A549 (cell line): ENCODE results near the gene MAPK11. TPM values are rescaled to one million over a fixed set of nuclear protein-coding genes. Genes with fewer than 3 reads are reported as not detected.

Experiments
- ATAC-seq, 2 experiments: fragments of 200-7000 bp in 1 of 2; fragments of >200 bp in 1 of 2; cut with Nextera tagmentation in 1 of 2; cut with Tn5 transposase in 1 of 2; 3 replicates each; pipeline versions ENCODE4 v1.8.0 to v1.9.1; 2018 to 2020; ENCODE audit warnings: mild to moderate bottlenecking in 1 of 2, moderate library complexity in 1 of 2
- CTCF ChIA-PET: fragments of 300-600 bp; sonication (Branson Sonifier 250); formaldehyde crosslinking; extraction: SDS; loops from one replicate; lab custom pipeline; 2021; ENCODE audit warnings: antibody characterized with exemption, inconsistent platforms; lab: Yijun Ruan, JAX
- POLR2A ChIA-PET: fragments of 350-600 bp; formaldehyde crosslinking; extraction: SDS; loops from one replicate; lab custom pipeline; 2021; ENCODE audit warnings: antibody characterized with exemption, inconsistent platforms; lab: Yijun Ruan, JAX
- DNase-seq, 2 experiments: peaks; one replicate each; pipeline versions ENCODE4 v3.0.0 to v3.0.0-alpha.2; 2011 to 2016; ENCODE audit warnings: low read depth in 1 of 2, low spot score in 1 of 2
- FAIRE-seq: peaks from 2 replicates; lab custom pipeline; 2011; peaks lifted over from hg19 to GRCh38; lab: Jason Lieb, UNC
- H3K27ac ChIP-seq, 2 experiments: fragments of >200 bp; sonication (Bioruptor Twin); formaldehyde crosslinking; 3 replicates each; pipeline ENCODE4 v1.5.1; 2016 to 2017
- H3K4me1 ChIP-seq: fragments of >200 bp; sonication (Bioruptor Twin); formaldehyde crosslinking; 3 replicates; pipeline ENCODE4 v1.6.1; 2016
- H3K4me2 ChIP-seq: fragments of >200 bp; sonication (Bioruptor Twin); formaldehyde crosslinking; 3 replicates; pipeline ENCODE4 v1.6.1; 2016
- H3K4me3 ChIP-seq: fragments of >200 bp; sonication (Bioruptor Twin); formaldehyde crosslinking; 3 replicates; pipeline ENCODE4 v1.5.1; 2016
- H3K9me3 ChIP-seq: fragments of >200 bp; sonication (Bioruptor Twin); formaldehyde crosslinking; 3 replicates; pipeline ENCODE4 v1.6.1; 2016
- BCL3 ChIP-seq: fragments of >200 bp; sonication (Bioruptor Twin); formaldehyde crosslinking; IDR thresholded peaks from 3 replicates; pipeline ENCODE4 v1.6.1; 2016
- CBX2 ChIP-seq: fragments of 200-600 bp; sonication (generic); IDR thresholded peaks from 2 replicates; pipeline ENCODE4 v1.6.1; 2016; ENCODE audit warnings: low read depth, mild to moderate bottlenecking, borderline replicate concordance
- CTCF ChIP-seq: fragments of >200 bp; sonication (Bioruptor Twin); formaldehyde crosslinking; IDR thresholded peaks from 3 replicates; pipeline ENCODE4 v1.5.1; 2016
- EHMT2 ChIP-seq: fragments of 200-600 bp; sonication (generic); IDR thresholded peaks from 2 replicates; pipeline ENCODE4 v1.6.1; 2016; ENCODE audit warnings: antibody characterized with exemption, low read depth, mild to moderate bottlenecking, moderate library complexity
- ELK1 ChIP-seq: fragments of 150-350 bp; IDR thresholded peaks from 2 replicates; pipeline ENCODE4 v1.6.1; 2014; ENCODE audit warnings: low read depth, mild to moderate bottlenecking, low read length
- ESRRA ChIP-seq: fragments of 150-350 bp; IDR thresholded peaks from 2 replicates; pipeline ENCODE4 v1.6.1; 2014; ENCODE audit warnings: mild to moderate bottlenecking, low read length, borderline replicate concordance
- HEYL ChIP-seq: fragments of 250-450 bp; sonication (Bioruptor Pico); IDR thresholded peaks from 2 replicates; pipeline ENCODE4 v1.8.0; 2021; ENCODE audit warnings: mild to moderate bottlenecking, moderate library complexity
- HOXB13 ChIP-seq: fragments of 250-450 bp; sonication (Bioruptor Pico); IDR thresholded peaks from 2 replicates; pipeline ENCODE4 v1.5.0; 2020; ENCODE audit warnings: low read depth, mild to moderate bottlenecking, moderate library complexity
- KDM1A ChIP-seq: fragments of 200-600 bp; sonication (generic); IDR thresholded peaks from 2 replicates; pipeline ENCODE4 v1.6.1; 2016; ENCODE audit warnings: low read depth, mild to moderate bottlenecking
- NFE2L2 ChIP-seq: fragments of 150-350 bp; conservative IDR thresholded peaks from 2 replicates; pipeline ENCODE4 v1.6.1; 2014; ENCODE audit warnings: low read length
- PBX3 ChIP-seq: IDR thresholded peaks from 2 replicates; pipeline ENCODE4 v1.6.1; 2012
- POLR2A ChIP-seq: IDR thresholded peaks from 2 replicates; pipeline ENCODE4 v1.6.1; 2012; ENCODE audit warnings: mild to moderate bottlenecking, low read length
- POLR2AphosphoS2 ChIP-seq: conservative IDR thresholded peaks from 2 replicates; pipeline ENCODE4 v1.6.1; 2012; ENCODE audit warnings: low read length, improper control_type of control experiment, inconsistent platforms
- RAD21 ChIP-seq, 2 experiments: fragments of >200 bp in 1 of 2; sonication (Bioruptor Twin) in 1 of 2; formaldehyde crosslinking in 1 of 2; IDR thresholded peaks in 1 of 2; conservative IDR thresholded peaks in 1 of 2; 2 replicates in 1 of 2; 3 replicates in 1 of 2; pipeline ENCODE4 v1.6.1; 2012 to 2018; ENCODE audit warnings: inconsistent platforms in 1 of 2
- SMC3 ChIP-seq: fragments of >200 bp; sonication (Bioruptor Twin); formaldehyde crosslinking; IDR thresholded peaks from 3 replicates; pipeline ENCODE4 v1.6.1; 2018; ENCODE audit warnings: inconsistent platforms
- TFCP2L1 ChIP-seq: fragments of 250-450 bp; sonication (Bioruptor Pico); IDR thresholded peaks from 2 replicates; pipeline ENCODE4 v1.5.0; 2021; ENCODE audit warnings: mild to moderate bottlenecking
- WGBS: methylation state at CpG from one replicate; pipeline ENCODE4 v1.1.6; 2017; ENCODE audit errors: missing lambda C conversion rate; 5-methylcytosine and 5-hydroxymethylcytosine counted together
- polyA plus RNA-seq, 4 experiments: library from polyadenylated mRNA; depleted of rRNA in 3 of 4; stranded (reverse); fragments of >200 nt; fragmentation: RNase III in 1 of 4; extraction: RNeasy Plus Mini Kit Qiagen cat#74134 plus additional on column Dnase treatment in 1 of 4; gene quantifications; 2 replicates in 3 of 4; 3 replicates in 1 of 4; pipeline ENCODE4 v1.2.3, GENCODE V29; 2011 to 2017
- TF ChIP-seq, protein P1 (sequence below): IDR thresholded peaks from 2 replicates; pipeline ENCODE4 v1.6.1; 2012; ENCODE audit warnings: low read depth, borderline replicate concordance
- TF ChIP-seq, protein P2 (sequence below): fragments of 250-450 bp; sonication (Bioruptor Pico); IDR thresholded peaks from 2 replicates; pipeline ENCODE4 v1.5.0; 2020; ENCODE audit warnings: low read depth, mild to moderate bottlenecking, moderate library complexity

Gene MAPK11
- polyA plus RNA-seq, 2 of the 4 experiments (the other 2 are of a cell fraction), result 1.6 to 5.5 TPM

- H3K9me3 ChIP-seq, result no peaks in the 10 kb centered on the region
- H3K4me2 ChIP-seq, result no peak overlapping the region
- POLR2A ChIA-PET, result no interaction called here
- no peak overlapping the region for H3K4me3 ChIP-seq
- DNase-seq (no peak), FAIRE-seq (no peak), ATAC-seq (no peak)
- TF ChIP-seq HOXB13 (CRISPR knock-in tag), result no peak
- TF ChIP-seq RAD21 (conservative IDR thresholded peaks at IDR 0.05 in 1 of 2, IDR thresholded peaks at IDR 0.05 in 1 of 2), result no peak
- no peak for TF ChIP-seq SMC3
- no peak for TF ChIP-seq EHMT2
- TF ChIP-seq, protein P1, sequence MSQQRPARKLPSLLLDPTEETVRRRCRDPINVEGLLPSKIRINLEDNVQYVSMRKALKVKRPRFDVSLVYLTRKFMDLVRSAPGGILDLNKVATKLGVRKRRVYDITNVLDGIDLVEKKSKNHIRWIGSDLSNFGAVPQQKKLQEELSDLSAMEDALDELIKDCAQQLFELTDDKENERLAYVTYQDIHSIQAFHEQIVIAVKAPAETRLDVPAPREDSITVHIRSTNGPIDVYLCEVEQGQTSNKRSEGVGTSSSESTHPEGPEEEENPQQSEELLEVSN, result no peak
- TF ChIP-seq, protein P2, sequence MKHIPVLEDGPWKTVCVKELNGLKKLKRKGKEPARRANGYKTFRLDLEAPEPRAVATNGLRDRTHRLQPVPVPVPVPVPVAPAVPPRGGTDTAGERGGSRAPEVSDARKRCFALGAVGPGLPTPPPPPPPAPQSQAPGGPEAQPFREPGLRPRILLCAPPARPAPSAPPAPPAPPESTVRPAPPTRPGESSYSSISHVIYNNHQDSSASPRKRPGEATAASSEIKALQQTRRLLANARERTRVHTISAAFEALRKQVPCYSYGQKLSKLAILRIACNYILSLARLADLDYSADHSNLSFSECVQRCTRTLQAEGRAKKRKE (CRISPR knock-in tag), result no peak
- no peak for TF ChIP-seq PBX3
- no peak for TF ChIP-seq POLR2AphosphoS2
- TF ChIP-seq ESRRA, result no peak
- TF ChIP-seq POLR2A, result no peak
- TF ChIP-seq TFCP2L1 (CRISPR knock-in tag), result no peak
- TF ChIP-seq CTCF, result no peak
- TF ChIP-seq CBX2, result no peak
- TF ChIP-seq HEYL, result no peak
- no peak for TF ChIP-seq KDM1A
- TF ChIP-seq NFE2L2, result no peak
- no peak for TF ChIP-seq BCL3
- no peak for TF ChIP-seq ELK1
- WGBS, result 96% methylated on average over 11 of the region's 25 CpGs
- no peak overlapping the region for H3K27ac ChIP-seq
- CTCF ChIA-PET, result interaction anchor here (0.7 to 1.5 kb wide), 4 partner anchors 16 to 73 kb away, joined by 3 to 5 read pairs (median 4); no protein-coding TSS in a partner anchor
- no peaks in the 10 kb centered on the region for H3K4me1 ChIP-seq
These were observed 50.2 kb downstream of the MAPK11 start for GRCh38 chr22:50219800-50220602.
